GM18508 (cell line): ENCODE data around the gene PSMD6.

Source experiments
- ATAC-seq: cut with Tn5 transposase; IDR thresholded peaks from one replicate; pipeline ENCODE4 v1.9.1; 2021; ENCODE audit warnings: moderate number of reproducible peaks; ENCODE audit not compliant: insufficient read depth, unreplicated experiment

Gene PSMD6

DNA sequence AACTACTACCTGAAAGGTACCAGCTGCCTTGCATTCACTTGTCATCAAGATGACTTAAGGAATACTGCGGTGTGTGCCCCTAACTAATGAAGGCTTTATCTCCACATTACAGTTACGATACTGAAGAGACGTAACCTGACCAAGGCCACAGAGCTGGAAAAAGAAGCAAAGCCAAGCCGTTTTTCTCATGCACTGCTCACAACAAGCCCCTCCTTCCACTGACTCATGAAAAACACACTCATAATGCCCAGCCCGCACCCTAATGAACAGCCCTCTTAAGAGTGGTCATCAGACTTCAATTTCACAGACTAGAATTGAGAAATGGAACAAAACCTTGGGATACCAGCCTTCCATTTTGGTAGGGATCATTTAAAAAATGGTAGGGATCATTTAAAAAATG lies 11.6 kb downstream of the PSMD6 start:
- ATAC-seq, result no peak

DNA sequence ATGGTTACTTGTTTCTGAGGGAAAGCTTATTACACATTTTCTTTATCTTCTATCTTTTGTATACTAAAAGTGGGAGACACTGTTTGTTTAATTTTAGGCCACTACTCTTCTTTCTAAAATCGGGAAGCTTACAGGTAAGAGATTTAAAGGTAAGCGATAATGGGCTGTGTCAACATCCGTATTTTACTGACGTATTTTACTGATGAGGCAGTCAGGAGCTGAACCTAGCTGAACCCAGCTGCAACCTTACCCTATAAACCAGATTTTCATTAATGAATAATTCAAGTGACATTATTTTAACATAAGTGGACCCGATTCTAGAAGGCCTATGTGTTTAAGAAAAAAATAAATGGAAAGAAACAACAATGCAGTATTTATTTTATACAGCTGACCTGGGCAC lies 13.1 kb downstream of the PSMD6 start:
- ATAC-seq, result no peak

DNA sequence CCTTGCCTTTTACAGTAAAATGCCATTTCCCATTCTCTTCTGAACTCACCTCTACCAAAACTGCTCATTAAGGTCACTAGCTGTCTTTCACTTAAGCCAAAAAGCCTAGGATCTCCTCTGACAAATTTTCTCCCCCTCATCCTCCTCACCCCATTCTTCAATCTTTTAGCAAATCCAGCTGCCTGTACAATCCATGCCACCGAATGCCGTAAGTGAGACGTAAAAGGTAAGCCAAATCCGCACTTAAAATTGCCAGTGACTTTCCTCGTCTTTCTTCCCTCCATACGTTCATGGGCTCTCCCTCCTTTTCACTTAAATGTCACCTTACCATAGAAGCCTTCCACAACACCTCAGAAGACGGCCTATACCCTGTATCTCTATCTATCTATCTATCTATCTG lies 13.8 kb downstream of the PSMD6 start:
- ATAC-seq, result no peak

DNA sequence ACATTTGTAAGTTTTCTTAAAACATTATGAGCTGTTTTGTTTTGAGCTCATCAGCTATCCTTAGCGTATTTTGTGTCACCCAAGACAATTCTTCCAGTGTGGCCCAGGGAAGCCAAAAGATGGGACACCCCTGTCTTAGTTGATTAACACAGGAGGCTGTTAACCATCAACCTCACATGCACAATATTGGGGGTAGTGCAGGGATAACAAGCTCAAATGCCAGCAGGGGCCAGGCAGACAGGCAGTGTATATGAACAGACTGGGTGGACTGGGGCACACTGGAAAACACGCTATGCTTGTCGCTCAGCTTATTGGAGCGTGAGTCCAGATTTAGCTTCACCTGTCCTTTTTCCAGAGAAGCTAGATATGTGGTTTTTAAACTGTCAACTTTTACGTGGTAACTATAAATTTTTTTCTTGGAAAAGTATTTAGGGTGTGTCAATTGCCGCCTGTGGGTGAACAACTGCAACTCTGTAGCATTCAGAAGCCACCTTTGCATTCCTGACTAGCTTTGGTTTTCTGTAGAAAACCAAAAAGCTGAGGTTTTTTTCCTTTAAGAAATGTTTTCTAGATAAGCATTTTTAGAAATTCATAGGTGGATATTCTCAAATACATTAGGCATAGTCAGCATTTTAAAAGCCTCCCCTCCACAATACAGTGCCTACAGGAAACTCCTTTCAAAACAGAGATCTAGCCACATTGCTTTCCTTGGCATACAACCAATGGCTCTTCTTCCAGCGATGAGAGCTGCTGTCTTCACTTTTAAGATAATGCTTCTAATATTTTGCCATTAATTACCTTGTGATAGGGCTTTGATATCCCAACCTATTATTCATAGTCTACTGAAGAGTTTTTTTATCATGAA lies 14.6 kb downstream of the PSMD6 start:
- no peak for ATAC-seq

DNA sequence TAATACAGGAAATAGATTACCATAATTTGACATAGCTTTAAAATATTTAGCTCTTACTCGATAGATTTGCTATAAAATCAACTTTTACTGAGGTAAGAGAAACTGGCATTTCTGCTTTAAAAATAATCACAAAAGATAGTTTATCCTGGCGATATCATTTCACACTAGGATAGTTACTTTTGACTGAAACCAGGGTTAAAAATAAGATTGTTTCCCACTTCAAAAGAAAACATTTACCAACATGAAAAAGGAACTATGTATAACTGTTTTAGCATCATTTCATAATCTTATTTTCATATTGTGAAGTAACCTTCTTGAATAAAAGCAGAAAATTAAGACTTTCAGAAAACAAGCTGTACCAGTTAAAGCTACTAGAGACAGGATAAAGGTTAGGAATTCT lies 15.3 kb downstream of the PSMD6 start:
- ATAC-seq, result no peak

DNA sequence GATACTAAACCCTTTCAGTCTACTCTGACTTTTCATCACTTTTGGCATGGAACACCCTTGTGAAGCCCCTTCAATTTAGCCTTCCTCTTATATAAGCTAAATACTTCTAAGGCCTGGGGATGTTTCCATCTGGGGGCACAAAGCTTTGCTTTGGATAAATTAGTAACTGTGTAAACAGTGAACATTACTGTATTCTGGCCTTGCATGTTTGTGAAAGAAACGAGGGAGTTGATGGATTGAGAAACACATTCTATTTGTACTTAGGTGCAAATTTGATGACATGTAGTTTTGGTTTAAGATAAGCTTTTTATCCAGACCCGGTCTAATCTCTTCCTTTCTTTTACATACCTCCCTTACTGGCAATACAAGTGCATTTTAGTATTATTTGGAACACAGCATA lies 19.7 kb downstream of the PSMD6 start:
- no peak for ATAC-seq

DNA sequence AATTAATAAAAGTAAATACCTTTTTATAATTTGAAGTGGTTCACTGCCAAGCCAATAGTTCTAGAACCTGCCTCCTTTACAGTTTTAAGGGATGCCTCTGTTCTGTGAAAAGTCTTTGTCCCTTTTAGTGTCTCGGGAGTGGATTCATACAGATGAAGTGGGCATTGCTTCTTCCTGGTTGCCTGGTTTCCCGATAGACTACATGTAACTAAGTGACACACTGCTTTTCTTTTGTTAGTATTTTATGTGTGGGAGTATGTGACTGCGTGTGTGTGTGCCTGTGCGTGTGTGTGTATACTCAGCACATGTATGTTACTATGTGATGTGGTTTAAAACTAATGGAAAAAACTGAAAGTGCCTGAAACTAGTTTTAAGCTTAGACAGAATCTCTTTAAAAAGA lies 21.1 kb downstream of the PSMD6 start:
- ATAC-seq, result no peak

DNA sequence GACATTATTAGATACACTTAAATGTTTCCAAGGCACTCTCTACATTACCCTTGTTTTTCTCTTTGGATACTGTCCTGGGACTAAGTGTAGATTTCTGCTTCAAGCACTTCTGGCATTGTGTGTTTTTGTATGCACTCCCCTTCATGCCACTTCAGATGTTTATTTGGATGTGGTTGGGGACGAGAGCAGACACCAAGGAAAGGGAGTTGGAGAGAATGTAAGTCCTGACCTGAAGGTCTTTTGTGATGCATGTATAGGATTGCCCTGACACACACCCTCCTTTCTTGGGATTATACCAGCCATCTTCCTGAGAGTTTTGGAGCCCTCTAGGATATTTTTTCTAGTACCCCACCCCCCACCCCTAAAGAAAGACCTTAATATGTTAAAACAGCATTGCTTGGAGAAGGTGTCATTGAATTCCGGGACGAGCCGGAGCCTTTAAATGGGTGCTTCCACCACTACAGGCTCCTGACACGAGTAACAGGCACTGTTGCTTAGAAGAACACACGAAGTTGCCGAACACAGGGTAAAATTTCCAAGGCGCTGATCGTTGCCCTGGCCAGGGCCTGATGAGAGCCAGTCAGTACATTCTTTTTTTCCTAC lies 22.7 kb downstream of the PSMD6 start:
- no peak for ATAC-seq

DNA sequence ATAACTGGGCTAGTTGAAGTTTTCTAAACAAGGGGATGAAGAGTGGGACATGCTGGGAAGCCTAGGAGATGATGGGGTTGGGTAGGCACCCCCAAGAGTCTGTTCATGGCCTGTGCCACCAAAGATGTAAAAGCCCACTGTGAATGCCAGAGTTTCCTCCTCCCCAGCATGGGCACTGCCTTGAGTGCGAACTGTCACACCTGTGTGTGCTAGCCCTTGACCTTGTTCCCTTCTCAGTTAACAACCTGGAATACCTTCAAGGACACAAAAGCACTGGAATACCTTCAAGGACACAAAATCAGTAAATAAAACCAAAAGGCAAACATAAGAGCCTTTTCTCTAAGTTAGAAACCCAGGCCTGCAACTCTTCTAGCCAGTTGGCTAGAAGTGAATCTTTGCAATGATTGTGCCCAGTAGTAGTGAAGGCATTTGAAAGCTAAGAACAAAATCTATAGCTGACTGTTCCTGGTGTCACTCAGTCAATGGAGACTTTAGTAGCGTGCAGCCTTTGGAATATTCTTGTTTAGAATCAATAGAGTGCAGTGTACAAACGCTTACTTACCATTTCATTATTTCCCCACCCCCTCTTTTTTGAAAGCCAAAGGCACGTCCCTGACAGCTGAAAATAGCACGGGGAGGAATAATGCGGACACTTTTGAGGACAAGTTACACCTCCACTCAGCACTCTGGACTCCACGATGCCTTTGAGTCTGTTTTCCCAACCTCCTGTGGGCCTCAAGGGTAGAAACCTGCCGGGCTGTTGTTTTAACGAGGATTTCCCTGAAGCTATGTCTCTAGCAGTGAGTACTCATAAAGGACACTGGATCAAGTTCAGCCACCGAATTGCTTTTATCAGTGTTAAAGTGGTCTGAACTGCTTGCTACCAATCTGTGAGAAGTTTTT lies 24.2 kb downstream of the PSMD6 start:
- ATAC-seq, result no peak

DNA sequence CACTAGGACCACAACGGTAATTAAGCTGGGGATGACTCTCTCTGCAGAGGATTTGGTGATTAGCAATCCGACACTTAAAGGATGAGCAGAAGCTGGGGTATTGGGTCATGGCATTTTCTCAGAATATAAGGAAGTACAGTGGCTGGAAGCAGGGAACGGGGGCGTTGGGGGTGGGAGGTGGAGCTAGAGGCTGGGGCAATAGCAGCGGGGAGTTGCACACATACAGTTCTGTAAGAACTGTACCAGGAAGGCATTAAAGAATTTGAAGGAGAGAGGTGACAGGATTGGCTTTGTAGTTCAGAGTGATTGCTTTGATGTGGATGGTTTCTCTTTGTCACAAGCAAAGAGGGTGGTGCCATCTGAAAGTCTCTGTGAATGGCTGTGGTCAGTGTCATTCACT lies 28.2 kb downstream of the PSMD6 start:
- no peak for ATAC-seq

DNA sequence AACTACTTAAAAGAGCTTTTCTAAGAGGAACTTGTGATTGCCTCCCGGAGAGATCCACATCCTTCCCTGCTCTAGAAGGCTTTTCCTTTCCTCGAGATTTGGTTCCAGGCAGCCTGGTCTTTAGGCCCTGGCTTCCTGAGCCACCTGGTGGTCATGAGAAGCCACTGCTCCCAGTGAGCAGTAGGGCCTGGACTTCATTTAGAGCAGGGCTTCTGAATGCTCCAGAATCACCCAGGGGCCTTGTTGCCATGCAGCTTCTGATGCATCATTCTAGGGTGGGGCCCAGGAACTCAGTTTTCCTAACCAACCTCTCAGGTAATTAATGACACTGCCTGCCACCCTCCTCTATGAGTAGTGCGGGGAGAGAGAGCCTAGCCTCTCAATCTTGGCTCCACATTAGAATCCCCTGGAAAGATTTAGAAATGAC lies 29.6 kb downstream of the PSMD6 start:
- peak; percentile 83 for ATAC-seq

DNA sequence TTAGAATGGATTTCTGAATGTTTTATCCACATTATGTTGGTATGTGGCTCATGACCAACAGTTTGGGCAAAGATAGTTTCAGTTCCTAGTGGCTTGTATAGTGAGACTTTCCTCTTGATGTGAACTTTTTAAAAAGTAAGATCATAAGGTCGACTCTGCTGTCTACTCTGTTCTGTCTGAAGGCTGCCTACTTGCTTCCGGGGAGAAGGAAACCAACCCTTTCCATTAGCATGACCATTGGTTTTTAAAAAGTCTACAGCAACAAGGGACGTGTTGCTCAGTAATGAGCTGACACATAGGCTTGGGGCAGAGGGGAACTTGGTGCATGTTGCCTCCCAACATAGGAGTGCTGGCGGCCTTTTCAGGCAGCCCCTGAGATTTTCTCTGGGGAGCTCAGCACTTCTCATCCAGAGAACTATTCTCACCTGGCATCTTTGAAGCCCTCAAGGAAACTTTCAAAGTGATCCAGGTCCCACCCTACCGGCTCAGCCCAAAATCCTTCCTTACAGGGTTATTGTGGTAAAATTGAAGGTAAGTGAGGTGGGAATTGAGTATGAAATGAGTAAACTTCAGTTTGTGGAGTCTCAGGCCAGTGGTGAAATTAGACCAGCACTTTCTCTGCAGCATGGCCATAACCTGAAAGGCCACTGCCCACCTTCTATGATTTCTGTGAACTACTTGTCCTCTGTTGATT lies 30.6 kb downstream of the PSMD6 start:
- no peak for ATAC-seq

DNA sequence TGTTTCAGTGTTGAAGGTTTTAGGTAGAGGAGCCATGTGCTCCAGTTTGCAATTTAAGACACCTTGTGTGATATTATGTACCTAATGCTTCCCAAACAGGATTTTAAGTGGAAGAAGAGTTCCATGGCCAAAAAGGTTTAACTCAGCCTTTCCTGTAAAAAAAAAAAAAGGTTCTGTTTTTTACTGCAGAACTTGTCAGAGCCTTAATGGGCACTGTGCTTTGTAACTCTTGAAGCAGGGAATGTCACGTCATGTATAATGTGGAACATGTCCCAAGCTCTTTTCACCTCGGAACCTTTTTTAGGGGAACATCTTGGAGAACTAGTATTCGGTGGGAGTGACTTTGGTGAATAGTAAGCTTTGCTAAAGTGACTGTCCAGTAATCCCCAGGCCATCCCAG lies 31.6 kb downstream of the PSMD6 start:
- no peak for ATAC-seq

DNA sequence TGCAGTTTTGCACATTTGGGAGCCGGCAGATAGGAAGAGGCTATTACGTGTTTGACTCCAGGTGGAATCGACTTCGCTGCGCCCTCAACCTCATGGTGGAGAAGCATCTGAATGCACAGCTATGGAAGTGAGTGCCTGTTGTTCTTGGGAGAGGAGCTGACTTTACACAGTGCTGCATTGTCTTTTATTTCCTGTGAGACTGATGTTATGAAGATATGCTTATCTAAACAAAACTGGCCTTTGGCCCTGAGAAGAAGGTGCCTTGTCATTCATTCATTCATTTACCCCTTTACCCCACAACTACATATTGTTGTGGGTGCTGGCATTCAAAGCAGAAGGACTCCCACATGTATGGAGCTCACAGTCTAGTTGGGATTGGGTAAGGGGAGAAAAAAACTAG lies 32.6 kb downstream of the PSMD6 start:
- ATAC-seq, result no peak

DNA sequence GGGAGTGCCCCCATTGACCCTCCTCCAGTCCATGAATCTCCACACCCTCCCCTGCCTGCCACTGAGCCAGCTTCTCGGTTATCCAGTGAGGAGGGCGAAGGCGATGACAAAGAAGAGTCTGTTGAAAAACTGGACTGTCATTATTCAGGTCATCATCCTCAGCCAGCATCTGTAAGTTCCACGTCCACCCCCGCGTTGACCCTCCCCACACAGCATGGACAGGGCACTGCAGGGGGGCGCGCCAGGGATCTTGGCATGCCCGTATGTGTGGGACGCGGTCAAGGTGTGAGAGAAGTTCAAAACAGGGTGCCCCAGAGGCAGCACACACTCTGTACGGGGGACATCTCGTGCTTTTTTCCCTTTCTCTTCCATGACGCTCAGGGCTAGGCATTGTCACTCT lies 33.1 kb downstream of the PSMD6 start:
- no peak for ATAC-seq

DNA sequence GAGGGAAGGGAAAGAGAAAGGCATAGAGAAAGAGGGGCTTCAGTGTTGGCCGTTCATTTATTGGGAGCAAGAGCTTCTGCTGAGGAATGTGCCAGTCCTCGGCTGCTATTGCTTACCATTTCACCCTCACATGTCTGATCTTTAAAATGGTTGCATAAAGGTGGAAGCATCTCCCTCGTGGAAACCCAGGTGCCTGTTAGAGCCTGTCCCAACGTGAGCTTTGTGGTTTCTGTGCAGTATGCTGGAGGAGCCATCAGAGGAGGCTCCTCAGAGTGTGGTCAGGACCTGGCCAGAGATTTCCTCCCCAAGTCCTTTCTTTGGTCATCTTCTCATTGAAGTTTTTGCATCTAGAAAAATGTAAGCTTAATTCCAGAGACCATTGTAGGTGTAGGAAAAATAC lies 34.4 kb downstream of the PSMD6 start:
- ATAC-seq, result no peak

DNA sequence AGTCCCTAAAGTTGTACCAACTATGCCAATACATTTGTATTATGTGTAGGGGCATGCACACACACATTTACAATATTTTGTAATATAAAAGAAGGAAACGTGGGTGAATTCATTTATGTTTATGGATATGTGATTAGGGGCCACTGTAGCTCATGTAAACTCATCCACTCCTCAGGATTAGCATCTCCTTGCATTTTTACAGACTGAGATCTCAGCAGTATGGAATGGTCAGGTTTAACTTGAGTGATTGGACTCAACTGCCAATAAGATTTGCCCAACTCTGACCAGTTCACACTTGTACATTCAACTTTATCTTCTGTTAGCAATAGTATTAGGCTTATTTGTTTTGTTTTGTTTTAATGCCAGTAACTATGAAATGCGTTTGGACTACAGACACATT lies 36.5 kb downstream of the PSMD6 start:
- ATAC-seq, result no peak

DNA sequence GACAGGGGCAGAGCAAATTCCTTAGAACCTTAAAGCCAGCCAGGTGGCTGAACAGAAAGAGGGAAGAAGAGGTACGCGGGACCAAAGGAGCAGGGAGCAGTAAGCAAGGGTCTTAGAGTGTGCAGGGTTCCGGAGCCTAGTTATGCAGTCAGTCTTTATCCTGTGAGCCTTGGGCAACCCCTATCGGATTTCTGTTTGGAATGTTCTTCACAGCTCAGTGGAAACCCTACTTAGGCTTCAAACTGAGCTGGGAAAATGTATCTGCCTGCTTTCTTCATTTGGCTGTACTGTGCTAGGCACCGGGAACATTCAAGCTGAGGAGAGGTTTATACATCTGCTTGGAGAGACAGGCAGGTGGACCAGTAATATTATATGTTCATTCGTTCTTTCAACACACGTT lies 37.1 kb downstream of the PSMD6 start:
- ATAC-seq, result no peak

DNA sequence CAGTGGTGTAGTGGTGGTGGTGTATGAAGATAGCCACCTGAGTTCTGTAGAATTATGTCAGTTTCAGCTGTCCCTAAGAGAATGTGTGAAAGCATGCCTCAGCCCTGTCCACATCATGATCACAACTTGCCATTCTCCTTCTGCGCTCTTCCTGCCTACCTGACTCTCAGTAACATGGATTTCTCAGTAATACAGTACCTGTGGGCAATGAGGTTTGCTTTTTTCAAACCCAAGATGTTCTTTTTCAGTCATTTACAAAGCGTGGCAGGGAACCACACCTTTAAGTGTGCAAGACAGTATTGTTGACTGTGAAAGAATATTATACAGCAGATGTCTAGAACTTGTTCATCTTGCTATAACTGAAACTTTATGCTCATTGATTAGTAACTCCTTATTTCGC lies 38.9 kb downstream of the PSMD6 start:
- ATAC-seq, result no peak

DNA sequence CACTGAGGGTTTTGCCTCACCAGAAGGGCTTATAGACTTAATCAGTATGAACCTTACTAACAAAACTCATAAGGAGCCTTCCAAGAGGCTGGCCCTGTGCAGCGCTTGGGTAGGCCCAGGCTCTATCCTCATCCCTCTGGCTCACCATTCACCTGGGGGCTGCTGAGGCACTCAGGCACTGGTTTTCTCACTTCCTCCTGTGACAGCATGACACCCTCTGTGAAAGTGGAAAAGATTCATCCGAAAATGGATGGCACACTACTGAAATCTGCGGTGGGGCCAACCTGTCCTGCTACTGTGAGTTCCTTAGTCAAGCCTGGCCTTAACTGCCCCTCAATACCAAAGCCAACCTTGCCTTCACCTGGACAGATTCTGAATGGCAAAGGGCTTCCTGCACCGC lies 41.3 kb downstream of the PSMD6 start:
- ATAC-seq, result no peak
